H1 (cell line): ENCODE results near the gene RNF39. TPM values are rescaled to one million over a fixed set of nuclear protein-coding genes. Genes with fewer than 3 reads are reported as not detected.
A peak's percentile ranks its signal among the peaks of the same experiment; 100 is the strongest.

ENCODE experiments used
- CTCF ChIA-PET: fragments of 300-600 bp; sonication (Branson Sonifier 250); formaldehyde crosslinking; loops from one replicate; lab custom pipeline; 2021; ENCODE audit not compliant: partially characterized antibody; lab: Charles Lee
- POLR2A ChIA-PET: fragments of 300-600 bp; sonication (Branson Sonifier 250); formaldehyde crosslinking; loops from one replicate; lab custom pipeline; 2021; ENCODE audit warnings: inconsistent platforms; ENCODE audit not compliant: partially characterized antibody; lab: Charles Lee
- DNase-seq, 2 experiments: peaks; one replicate each; pipeline versions ENCODE4 v3.0.0 to v3.0.0-alpha.2; 2010 to 2022; ENCODE audit warnings: low spot score in 2 of 2, low read depth in 1 of 2, mixed read lengths in 1 of 2
- FAIRE-seq: peaks from 2 replicates; lab custom pipeline; 2011; peaks lifted over from hg19 to GRCh38; lab: Jason Lieb, UNC
- H2AFZ ChIP-seq: 2 replicates; pipeline ENCODE4 v1.8.1; 2012; ENCODE audit warnings: low read length, inconsistent platforms
- H2AK5ac ChIP-seq: 2 replicates; pipeline ENCODE4 v1.6.1; 2013; ENCODE audit warnings: low read depth, low read length
- H2BK120ac ChIP-seq: replicated peaks from 2 replicates; pipeline ENCODE3; 2013; ENCODE audit warnings: low read depth, low read length, inconsistent platforms
- H2BK12ac ChIP-seq: 2 replicates; pipeline ENCODE4 v1.6.1; 2013; ENCODE audit warnings: low read depth, low read length
- H2BK15ac ChIP-seq: 2 replicates; pipeline ENCODE4 v1.6.1; 2013; ENCODE audit warnings: low read length
- H2BK20ac ChIP-seq: 2 replicates; pipeline ENCODE4 v1.6.1; 2013; ENCODE audit warnings: low read length
- H2BK5ac ChIP-seq: 2 replicates; pipeline ENCODE4 v1.6.1; 2013; ENCODE audit warnings: low read depth, low read length
- H3K14ac ChIP-seq: 2 replicates; pipeline ENCODE4 v1.6.1; 2013; ENCODE audit warnings: inconsistent platforms; ENCODE audit not compliant: insufficient read length
- H3K18ac ChIP-seq: 2 replicates; pipeline ENCODE4 v1.6.1; 2013; ENCODE audit warnings: low read length; ENCODE audit errors: extremely low read depth
- H3K23ac ChIP-seq: 2 replicates; pipeline ENCODE4 v1.6.1; 2013; ENCODE audit warnings: inconsistent platforms; ENCODE audit not compliant: insufficient read length
- H3K23me2 ChIP-seq: 2 replicates; pipeline ENCODE4 v1.6.1; 2013; ENCODE audit warnings: low read depth, low read length
- H3K27ac ChIP-seq: 2 replicates; pipeline ENCODE4 v1.6.1; 2011; ENCODE audit warnings: low read depth, low read length, inconsistent platforms
- H3K27me3 ChIP-seq, 4 experiments: replicated peaks in 1 of 4; 1 replicate in 1 of 4; 2 replicates in 3 of 4; pipeline versions ENCODE4 v1.6.1 to v1.8.1; 2011 to 2013; ENCODE audit warnings: low read length in 3 of 4, mild to moderate bottlenecking in 3 of 4, inconsistent platforms in 2 of 4, mixed read lengths in 2 of 4, moderate library complexity in 1 of 4; ENCODE audit not compliant: control insufficient read depth in 3 of 4, insufficient read depth in 3 of 4; ENCODE audit errors: extremely low read depth in 1 of 4
- H3K36me3 ChIP-seq, 4 experiments: 2 replicates each; pipeline versions ENCODE4 v1.6.1 to v1.8.1; 2011 to 2013; ENCODE audit warnings: mild to moderate bottlenecking in 4 of 4, low read length in 3 of 4, moderate library complexity in 2 of 4, control low read depth in 1 of 4, inconsistent platforms in 1 of 4; ENCODE audit not compliant: insufficient read depth in 4 of 4, control insufficient read depth in 2 of 4
- H3K4ac ChIP-seq: replicated peaks from 2 replicates; pipeline ENCODE3; 2013; ENCODE audit warnings: low read length, low read depth, mixed read lengths, inconsistent platforms; ENCODE audit not compliant: insufficient read length
- H3K4me1 ChIP-seq, 4 experiments: replicated peaks in 1 of 4; 1 replicate in 1 of 4; 2 replicates in 3 of 4; pipeline versions ENCODE4 v1.6.1 to v1.8.1; 2011 to 2013; ENCODE audit warnings: low read length in 3 of 4, inconsistent platforms in 2 of 4, mixed read lengths in 1 of 4; ENCODE audit not compliant: insufficient read depth in 4 of 4, control insufficient read depth in 3 of 4
- H3K4me2 ChIP-seq, 2 experiments: 2 replicates each; pipeline versions ENCODE4 v1.6.1 to v1.8.1; 2011 to 2013; ENCODE audit warnings: low read depth in 2 of 2, low read length in 2 of 2, control low read depth in 1 of 2, inconsistent platforms in 1 of 2, mild to moderate bottlenecking in 1 of 2; ENCODE audit not compliant: insufficient read depth in 1 of 2
- H3K4me3 ChIP-seq, 4 experiments: fragments of 200-600, 300-600 bp in 1 of 4; sonication (generic), shearing (Covaris generic), sonication (Bioruptor Twin) in 1 of 4; 2 replicates each; pipeline versions ENCODE4 v1.5.1 to v1.8.1; 2011 to 2016; ENCODE audit warnings: low read length in 4 of 4, low read depth in 3 of 4, control low read depth in 2 of 4, inconsistent platforms in 2 of 4, mild to moderate bottlenecking in 2 of 4, mixed read lengths in 1 of 4, moderate library complexity in 1 of 4; ENCODE audit not compliant: insufficient read depth in 2 of 4; ENCODE audit errors: extremely low read depth in 1 of 4
- H3K56ac ChIP-seq: replicated peaks from 2 replicates; pipeline ENCODE3; 2013; ENCODE audit warnings: low read depth, mild to moderate bottlenecking, mixed read lengths, low read length, inconsistent platforms; ENCODE audit not compliant: insufficient read length
- H3K79me1 ChIP-seq: 2 replicates; pipeline ENCODE4 v1.6.1; 2013; ENCODE audit warnings: low read depth, low read length, control low read depth
- H3K79me2 ChIP-seq, 2 experiments: 2 replicates each; pipeline versions ENCODE4 v1.6.1 to v1.8.1; 2012 to 2013; ENCODE audit warnings: low read length in 2 of 2, mild to moderate bottlenecking in 2 of 2, inconsistent platforms in 1 of 2; ENCODE audit not compliant: insufficient read depth in 2 of 2, control insufficient read depth in 1 of 2
- H3K9ac ChIP-seq, 4 experiments: replicated peaks in 1 of 4; 1 replicate in 1 of 4; 2 replicates in 3 of 4; pipeline versions ENCODE4 v1.6.1 to v1.8.1; 2011 to 2013; ENCODE audit warnings: low read depth in 3 of 4, low read length in 3 of 4, control low read depth in 2 of 4, mild to moderate bottlenecking in 2 of 4, moderate library complexity in 2 of 4, inconsistent platforms in 1 of 4; ENCODE audit errors: extremely low read depth in 1 of 4
- H3K9me3 ChIP-seq, 2 experiments: 2 replicates each; pipeline versions ENCODE4 v1.6.1 to v1.8.1; 2012 to 2013; ENCODE audit warnings: mild to moderate bottlenecking in 2 of 2, moderate library complexity in 2 of 2, control low read depth in 1 of 2, inconsistent platforms in 1 of 2, low read depth in 1 of 2, low read length in 1 of 2, mixed read lengths in 1 of 2; ENCODE audit not compliant: insufficient read depth in 2 of 2
- H4K20me1 ChIP-seq, 2 experiments: replicated peaks in 1 of 2; 2 replicates each; pipeline versions ENCODE3 to v1.8.1; 2011 to 2013; ENCODE audit warnings: inconsistent platforms in 2 of 2, low read length in 2 of 2, mild to moderate bottlenecking in 1 of 2; ENCODE audit not compliant: insufficient read depth in 2 of 2, control insufficient read depth in 1 of 2
- H4K5ac ChIP-seq: 2 replicates; pipeline ENCODE4 v1.6.1; 2013; ENCODE audit warnings: low read length, low read depth, mixed read lengths, inconsistent platforms; ENCODE audit not compliant: insufficient read length
- H4K8ac ChIP-seq: 2 replicates; pipeline ENCODE4 v1.8.0; 2013; ENCODE audit warnings: mild to moderate bottlenecking, moderate library complexity, low read length, inconsistent platforms; ENCODE audit not compliant: insufficient read depth; ENCODE audit errors: extremely low read depth
- H4K91ac ChIP-seq: replicated peaks from 2 replicates; pipeline ENCODE3; 2013; ENCODE audit warnings: low read length, mixed read lengths, inconsistent platforms; ENCODE audit not compliant: insufficient read length
- CHD1 ChIP-seq: IDR thresholded peaks from 2 replicates; pipeline ENCODE4 v1.6.1; 2012; ENCODE audit warnings: low read depth, low read length, improper control_type of control experiment
- CTCF ChIP-seq, 3 experiments: IDR thresholded peaks; 1 replicate in 2 of 3; 2 replicates in 1 of 3; pipeline versions ENCODE4 v1.5.1 to v1.6.1; 2011; ENCODE audit warnings: low read length in 3 of 3, mild to moderate bottlenecking in 3 of 3, inconsistent platforms in 2 of 3, low read depth in 1 of 3, moderate library complexity in 1 of 3; ENCODE audit not compliant: insufficient read depth in 1 of 3; ENCODE audit errors: control extremely low read depth in 1 of 3
- KDM4A ChIP-seq: IDR thresholded peaks from one replicate; pipeline ENCODE4 v1.7.1; 2012; ENCODE audit warnings: low read depth, mild to moderate bottlenecking, moderate library complexity, low read length, inconsistent platforms; ENCODE audit not compliant: severe bottlenecking
- RNF2 ChIP-seq: fragments of 200-900, 300-1000 bp; sonication (generic); IDR thresholded peaks from 2 replicates; pipeline ENCODE4 v1.7.1; 2016; ENCODE audit warnings: borderline replicate concordance, low read depth, mild to moderate bottlenecking, antibody characterized with exemption, low read length; ENCODE audit not compliant: poor library complexity, severe bottlenecking; ENCODE audit errors: missing control alignments
- SP4 ChIP-seq: IDR thresholded peaks from 2 replicates; pipeline ENCODE4 v1.6.1; 2012; ENCODE audit warnings: low read length, inconsistent platforms
- SUZ12 ChIP-seq: fragments of 200-600 bp; sonication (generic); IDR thresholded peaks from 2 replicates; pipeline ENCODE4 v1.6.1; 2012; ENCODE audit warnings: mild to moderate bottlenecking, inconsistent platforms, low read length, moderate library complexity, mixed read lengths
- WGBS, 2 experiments: shearing (Covaris generic) in 1 of 2; methylation state at CpG; one replicate each; pipeline versions ENCODE4 v1.1.6 to v1.1.7; 2013 to 2015; ENCODE audit warnings: low lambda C conversion rate in 2 of 2, mixed read lengths in 2 of 2, inconsistent platforms in 1 of 2, low coverage in 1 of 2, missing lambda C conversion rate in 1 of 2; ENCODE audit not compliant: insufficient replicate concordance in 2 of 2, insufficient coverage in 1 of 2, insufficient read length in 1 of 2; ENCODE audit errors: extremely low coverage in 1 of 2, missing lambda C conversion rate in 1 of 2; 5-methylcytosine and 5-hydroxymethylcytosine counted together
- polyA plus RNA-seq, 7 experiments: library from polyadenylated mRNA; depleted of rRNA in 3 of 7; stranded (reverse) in 5 of 7; unstranded in 2 of 7; fragments of >200 nt in 5 of 7; fragments of 200-250 nt in 2 of 7; gene quantifications; 1 replicate in 5 of 7; 2 replicates in 1 of 7; 4 replicates in 1 of 7; pipeline versions ENCODE4 v1.2.1 to v1.2.3, GENCODE V29; 2011 to 2013; ENCODE audit warnings: missing spikeins in 2 of 7, mixed read lengths in 2 of 7
- total RNA-seq: library from RNA; stranded (reverse); fragmentation: NEBNext Ultra II Directional; extraction: Animal tissue kit (Norgen Biotek cat#: 25700); gene quantifications from 2 replicates; pipeline ENCODE4 v1.2.1, GENCODE V29; 2021

The RNF39 gene
- total and polyA plus RNA-seq, 2 of the 8 experiments (the other 6 are each of a cell fraction or from before 2014, with no cell fraction given) = 1.4 to 2.3 TPM

GRCh38 chr6:30101444-30102413 lies 26.2 kb upstream of the RNF39 start:
- Histone ChIP-seq H3K27ac (no peak overlapping the region), H3K4ac (no peak overlapping the region), H3K9ac (no peak overlapping the region; a peak in 1 of 7 replicates), H4K8ac (no peak overlapping the region), H2AFZ (peak overlapping the region; percentile 14; the same call in 1 of the 2 replicates), H2BK5ac (no peak overlapping the region), H3K23ac (no peak overlapping the region), H3K27me3 (peaks cover 32 to 71% (median 64%) of the 10 kb centered on the region in 4 experiments), H2BK15ac (0 out of 2 replicates have a peak overlapping the region, but pooled peaks have one; percentile 46), H2AK5ac (no peak overlapping the region), H2BK120ac (no peak overlapping the region), H3K56ac (no peak overlapping the region), H3K9me3 (no peaks in the 10 kb centered on the region), H3K4me2 (peak overlapping the region; percentile 69 to 79), H2BK20ac (no peak overlapping the region), H3K36me3 (no peaks in the 10 kb centered on the region), H4K91ac (no peak overlapping the region), H3K23me2 (peaks cover 10% of the 10 kb centered on the region), H4K20me1 (no peaks in the 10 kb centered on the region), H3K14ac (no peak overlapping the region), H2BK12ac (no peak overlapping the region; the same call in 1 of the 2 replicates), H3K18ac (no peak overlapping the region), H3K79me1 (no peaks in the 10 kb centered on the region), H3K4me3 (peak overlapping the region; percentile 36 to 65 (median 48); a peak in 7 of 8 replicates), H3K4me1 (peaks cover 3 to 15% (median 9%) of the 10 kb centered on the region in 4 experiments; a peak in 6 of 7 replicates), H3K79me2 (no peaks in the 10 kb centered on the region), H4K5ac (no peak overlapping the region)
- WGBS, 2 experiments = 5% methylated on average over 26 of the region's 51 CpGs; no CpG with 5 or more reads in 1 of the 2 experiments
- POLR2A ChIA-PET = interaction anchor here (0.6 to 1.6 kb wide), 9 partner anchors 9 to 363 kb away, joined by 3 to 9 read pairs (median 4); partner anchors contain the start of genes POLR1H, PPP1R11 and TRIM31
- FAIRE-seq = no peak
- CTCF ChIA-PET = interaction anchor here (0.5 to 2.9 kb wide), 15 partner anchors 8 to 88 kb away, joined by 3 to 22 read pairs (median 3); partner anchors contain the start of genes RNF39 and TRIM31
- DNase-seq = peak; percentile 57 to 88
- TF ChIP-seq CTCF (IDR thresholded peaks at IDR 0.05; ENCODE audit: control extremely low read depth in 1 of 3, insufficient read depth in 1 of 3, low read depth in 1 of 3, low read length in 3 of 3) = peak in 1 of 3 experiments; percentile 7; a peak in 1 of 4 replicates
- no peak for TF ChIP-seq CHD1
- TF ChIP-seq SP4 = no peak
- peak; percentile 39 for TF ChIP-seq KDM4A
- peak; percentile 31 for TF ChIP-seq RNF2
- peak; percentile 52; the same call in 1 of the 2 replicates for TF ChIP-seq SUZ12
